ENCODE measurements around the gene IBSP.

IBSP gene

DNA sequence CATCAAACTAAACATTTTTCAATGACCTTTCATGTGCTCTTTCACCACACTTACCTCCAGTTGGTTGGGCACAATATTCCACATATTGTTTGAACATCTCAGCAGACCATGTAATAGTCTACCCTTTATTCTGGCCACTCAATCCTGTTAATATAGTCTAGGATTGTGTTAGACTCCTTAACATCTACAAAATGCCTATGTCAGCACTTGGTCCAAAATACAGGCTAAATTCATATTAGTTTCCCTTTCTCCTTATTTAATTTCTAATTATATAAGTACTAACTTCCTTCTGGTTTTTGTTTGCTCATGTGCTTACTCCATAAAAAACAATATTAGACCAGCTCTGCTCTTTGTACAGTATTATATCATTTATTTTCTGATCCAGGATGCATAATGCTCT, 54.5 kb downstream of the IBSP start:
- FAIRE-seq (no peak), DNase-seq (ENCODE audit: insufficient read length, low spot score) (no peak)
- no peak for TF ChIP-seq CTCF (IDR thresholded peaks at IDR 0.05; ENCODE audit: insufficient read depth, missing control alignments)

- DNase-seq (ENCODE audit: insufficient read length, low spot score) (no peak), FAIRE-seq (no peak)
- no peak for TF ChIP-seq CTCF (IDR thresholded peaks at IDR 0.05; ENCODE audit: insufficient read depth, missing control alignments)
These were observed 56.2 kb downstream of the IBSP start for GRCh38 chr4:87855559-87855958.

GRCh38 chr4:87856816-87857215, 57.5 kb downstream of the IBSP start:
- TF ChIP-seq CTCF (IDR thresholded peaks at IDR 0.05; ENCODE audit: insufficient read depth, missing control alignments): no peak

GRCh38 chr4:87857789-87858188, 58.4 kb downstream of the IBSP start:
- DNase-seq (ENCODE audit: insufficient read length, low spot score): no peak
- FAIRE-seq: no peak
- TF ChIP-seq CTCF (IDR thresholded peaks at IDR 0.05; ENCODE audit: insufficient read depth, missing control alignments): no peak

More at GRCh38 chr4:87856816-87857215, 57.5 kb downstream of the IBSP start:
- FAIRE-seq (no peak), DNase-seq (ENCODE audit: insufficient read length, low spot score) (no peak)
